Stromal cell of bone marrow (primary cell): ENCODE measurements around the gene RPS28.
"Not testable (repeated sequence)": the region's sequence is repeated elsewhere in the genome, so short reads cannot be mapped to it uniquely, and the experiment has no call there.

Source experiments
- DNase-seq: peaks from one replicate; pipeline ENCODE4 v3.0.0-alpha.2; 2012; ENCODE audit warnings: low read depth

Gene RPS28

DNA sequence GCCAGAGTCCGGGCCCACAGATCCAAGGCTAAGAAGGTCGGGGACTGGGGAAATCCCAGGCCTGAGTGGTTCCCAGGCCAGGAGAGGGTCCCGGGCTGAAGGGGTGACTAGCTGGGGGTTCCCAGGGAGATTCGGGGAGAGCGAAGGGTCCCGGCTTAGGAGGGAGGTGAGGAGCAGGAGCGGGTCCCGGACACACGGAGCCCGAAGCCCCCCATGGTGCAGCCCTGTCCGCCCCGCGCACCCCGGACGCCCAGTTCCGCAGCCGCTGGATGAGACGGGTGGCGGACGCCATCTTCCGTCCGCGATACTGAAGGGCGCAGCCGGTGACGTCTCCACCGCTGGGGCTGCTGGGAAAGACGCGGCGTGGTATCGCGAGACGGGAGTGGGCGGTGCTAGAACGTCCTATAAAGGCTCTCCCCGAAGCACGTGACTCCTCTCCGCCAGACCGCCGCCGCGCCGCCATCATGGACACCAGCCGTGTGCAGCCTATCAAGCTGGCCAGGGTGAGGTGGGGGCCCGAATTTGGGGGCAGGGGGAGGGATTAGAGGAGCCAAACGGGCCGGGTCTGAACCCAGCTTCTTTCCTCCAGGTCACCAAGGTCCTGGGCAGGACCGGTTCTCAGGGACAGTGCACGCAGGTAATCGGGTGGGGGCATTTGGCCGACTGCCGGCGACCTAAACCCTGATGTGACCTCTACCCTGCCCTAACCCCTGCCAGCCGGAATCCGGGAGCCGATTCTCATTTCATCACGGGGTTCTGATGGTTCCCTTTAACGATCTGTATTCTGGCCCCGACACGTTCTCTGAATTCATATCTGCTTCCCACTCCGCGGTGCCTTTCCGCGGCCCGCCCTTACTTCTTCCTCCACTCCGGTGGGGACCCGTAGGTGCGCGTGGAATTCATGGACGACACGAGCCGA, at the start of gene RPS28, which contains the start of gene NDUFA7:
RPS28 (plus strand) TSS at position 430 of the 919 bp plus-strand sequence; CDS start at position 465, 35 bp downstream.
NDUFA7 (minus strand) TSS at position 309 of the 919 bp plus-strand sequence; CDS start at position 292, 17 bp downstream.
- DNase-seq = peak; percentile 87

DNA sequence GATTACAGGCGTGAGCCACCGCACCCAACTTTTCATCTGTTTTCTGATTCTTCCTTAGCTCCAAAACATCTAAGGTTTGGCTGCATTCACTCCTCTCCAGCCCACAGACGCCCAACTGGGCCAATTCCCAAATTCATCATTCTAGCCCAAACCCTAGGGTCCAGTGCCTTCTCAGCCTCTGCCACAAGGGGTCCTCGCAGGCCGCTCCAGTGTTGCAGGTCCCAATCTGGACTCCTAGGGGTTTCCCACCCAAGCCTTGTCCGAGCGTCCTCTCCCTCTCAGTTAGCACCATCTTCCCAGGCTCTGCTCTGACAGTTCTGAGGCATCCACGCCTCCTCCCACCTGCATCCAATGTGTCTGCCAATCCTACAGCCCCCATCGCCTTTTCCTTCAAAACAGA, 44.8 kb upstream of the RPS28 start:
- DNase-seq = not testable (repeated sequence)

DNA sequence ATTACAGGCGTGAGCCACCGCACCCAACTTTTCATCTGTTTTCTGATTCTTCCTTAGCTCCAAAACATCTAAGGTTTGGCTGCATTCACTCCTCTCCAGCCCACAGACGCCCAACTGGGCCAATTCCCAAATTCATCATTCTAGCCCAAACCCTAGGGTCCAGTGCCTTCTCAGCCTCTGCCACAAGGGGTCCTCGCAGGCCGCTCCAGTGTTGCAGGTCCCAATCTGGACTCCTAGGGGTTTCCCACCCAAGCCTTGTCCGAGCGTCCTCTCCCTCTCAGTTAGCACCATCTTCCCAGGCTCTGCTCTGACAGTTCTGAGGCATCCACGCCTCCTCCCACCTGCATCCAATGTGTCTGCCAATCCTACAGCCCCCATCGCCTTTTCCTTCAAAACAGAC, 30.0 kb upstream of the RPS28 start:
- DNase-seq = not testable (repeated sequence)

DNA sequence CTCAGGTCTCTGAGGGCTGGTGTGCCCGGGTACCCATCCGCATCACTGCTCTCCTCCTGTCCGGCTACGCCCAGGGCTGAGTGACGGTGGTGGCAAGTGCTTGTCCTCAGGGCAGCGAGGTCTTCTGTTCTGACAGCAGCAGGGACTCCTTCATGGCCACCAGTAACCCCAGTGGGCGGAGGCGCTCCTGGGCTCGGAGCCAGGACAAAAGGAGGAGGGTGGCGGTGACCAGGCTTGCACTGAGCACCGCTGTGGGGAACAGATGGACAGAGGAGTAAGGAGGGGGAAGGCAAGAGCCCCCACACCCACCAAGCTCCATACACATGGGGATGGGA, 19.0 kb upstream of the RPS28 start:
- no peak for DNase-seq

DNA sequence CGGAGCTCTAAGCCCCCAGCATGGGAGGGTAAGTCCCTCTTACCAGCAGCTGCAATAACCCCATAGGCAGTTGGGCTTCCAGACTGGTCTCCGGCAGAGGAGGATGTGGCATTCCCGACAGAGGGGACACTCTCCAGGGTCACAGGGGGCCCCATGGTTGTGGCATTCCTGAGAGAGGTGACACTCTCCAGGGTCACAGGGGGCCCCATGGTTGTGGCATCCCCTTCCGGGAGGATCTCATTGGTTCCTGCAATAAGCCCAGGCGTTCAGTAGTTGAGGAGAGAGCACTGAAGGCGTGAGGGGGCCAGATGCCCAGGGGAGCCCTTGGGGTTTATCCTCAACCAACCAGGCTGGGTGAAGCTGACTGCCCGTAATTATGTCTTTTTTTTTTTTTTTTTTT, 18.6 kb upstream of the RPS28 start:
- no peak for DNase-seq

DNA sequence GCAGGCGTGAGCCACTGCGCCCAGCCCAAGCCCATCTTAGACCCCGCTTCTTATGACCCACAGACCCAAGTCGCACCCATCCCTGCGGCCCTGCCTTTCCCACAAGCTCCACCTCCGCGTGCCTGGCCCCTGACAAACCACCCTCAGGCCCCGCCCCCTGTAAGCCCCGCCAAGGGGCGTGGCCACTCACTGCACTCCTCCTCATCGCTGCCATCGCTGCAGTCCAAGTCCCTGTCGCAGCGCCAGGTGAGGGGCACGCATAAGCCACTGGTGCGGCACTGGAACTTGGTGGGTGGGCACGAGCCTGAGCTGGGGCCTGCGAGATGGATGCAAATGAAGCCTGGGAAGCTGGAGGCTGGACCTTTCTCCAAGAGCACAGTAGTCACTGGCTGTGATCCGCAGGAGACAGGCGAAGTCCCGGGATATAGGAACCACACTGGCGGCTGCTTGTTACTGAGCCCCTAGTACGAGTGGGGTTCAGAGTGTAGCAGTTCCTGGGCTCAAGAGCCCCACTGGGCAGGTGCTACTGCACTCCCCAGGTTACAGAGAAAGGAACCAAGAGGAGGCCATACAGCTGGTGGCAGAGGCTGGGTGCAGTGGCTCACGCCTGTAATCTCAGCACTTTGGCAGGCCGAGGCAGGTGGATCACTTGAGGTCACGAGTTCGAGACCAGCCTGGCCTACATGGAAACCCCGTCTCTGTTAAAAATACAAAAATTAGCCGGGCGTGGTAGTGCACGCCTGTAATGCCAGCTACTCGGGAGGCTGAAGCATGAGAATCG, 16.3 kb upstream of the RPS28 start:
- no peak for DNase-seq

DNA sequence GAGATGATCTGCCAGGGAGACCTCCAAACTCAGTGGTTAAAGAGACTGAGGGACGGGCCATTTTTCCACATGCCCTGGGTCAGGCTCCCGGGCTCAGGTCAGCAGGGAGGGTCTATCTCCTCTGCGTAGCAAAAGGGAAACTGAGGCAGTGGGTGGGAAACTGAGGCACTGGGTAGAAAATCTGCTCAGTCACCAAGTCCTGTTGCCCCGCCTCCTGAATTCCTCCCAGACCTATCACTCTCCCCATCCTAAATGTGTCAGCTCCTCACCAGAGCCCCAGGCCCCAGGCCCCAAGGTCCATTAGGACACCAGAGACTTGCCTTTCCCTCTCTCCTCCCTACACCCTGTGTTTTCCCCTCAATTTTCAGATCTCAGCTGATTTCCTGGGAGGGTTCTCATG, 15.5 kb upstream of the RPS28 start:
- DNase-seq = no peak

DNA sequence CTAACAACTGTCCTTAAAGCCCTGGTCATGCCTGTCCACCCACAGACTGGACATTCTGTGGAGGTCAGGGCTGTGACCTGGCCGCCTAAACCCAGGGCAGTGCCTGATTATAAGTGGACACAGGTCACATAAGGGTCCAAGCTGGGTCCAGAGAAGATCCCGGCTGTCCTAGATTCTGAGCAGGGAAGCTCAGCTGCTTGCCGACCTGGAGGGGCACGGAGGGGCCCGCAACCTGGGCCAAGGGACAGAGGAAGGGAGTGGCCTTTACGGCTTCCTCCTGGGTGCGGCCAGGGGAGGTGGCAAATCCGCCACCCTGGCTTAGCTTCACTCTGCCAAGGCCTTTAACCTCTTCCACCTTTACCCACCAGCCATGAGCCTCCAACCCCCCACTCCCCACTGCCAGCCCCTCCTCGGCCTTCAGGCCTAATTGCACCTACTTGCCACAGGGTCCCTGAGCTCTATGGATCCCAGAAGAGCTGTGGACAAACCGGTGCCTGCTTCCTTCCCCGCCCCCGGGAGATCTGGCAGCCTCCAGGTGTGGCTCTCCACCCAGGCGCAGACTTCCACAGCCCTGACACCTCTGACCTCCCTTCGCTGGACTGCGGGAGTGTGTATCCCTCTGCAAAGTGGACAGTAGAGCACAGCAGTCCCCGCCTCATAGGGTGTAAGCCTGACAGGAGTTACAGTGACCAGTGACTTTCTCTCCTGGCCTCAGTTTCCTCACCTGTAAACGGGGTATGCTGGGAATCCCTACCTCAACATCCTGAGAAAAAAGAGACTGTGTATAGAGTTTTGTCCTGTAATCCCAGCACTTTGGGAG, 14.9 kb upstream of the RPS28 start:
- no peak for DNase-seq

DNA sequence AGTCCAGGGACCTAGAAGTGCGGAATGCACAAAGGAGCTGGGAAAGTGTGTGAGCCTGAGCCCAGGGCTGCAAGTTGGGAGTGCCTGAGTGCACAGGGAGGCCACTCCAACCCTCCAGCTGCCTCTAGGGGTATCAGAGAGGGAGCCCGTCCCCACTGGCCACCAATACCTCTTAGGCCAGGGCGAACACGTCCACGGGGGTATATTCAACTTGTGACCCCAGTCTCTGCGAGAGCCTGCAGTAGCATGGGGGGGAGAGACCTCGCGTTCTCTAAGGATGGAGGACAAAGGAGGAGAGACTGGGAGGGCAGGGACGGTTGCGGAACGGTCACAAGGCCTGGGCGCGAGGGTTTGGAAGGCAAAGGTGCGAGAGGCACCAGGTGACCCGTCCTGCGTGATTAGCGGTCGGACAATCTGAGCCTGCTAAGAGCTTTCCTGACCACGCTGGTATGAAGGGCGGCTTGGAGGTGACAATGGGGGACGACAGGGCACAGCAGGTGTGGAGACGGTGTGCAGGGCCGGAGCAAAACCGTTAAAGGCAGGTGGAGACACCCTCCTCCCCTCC, 13.8 kb upstream of the RPS28 start:
- no peak for DNase-seq

DNA sequence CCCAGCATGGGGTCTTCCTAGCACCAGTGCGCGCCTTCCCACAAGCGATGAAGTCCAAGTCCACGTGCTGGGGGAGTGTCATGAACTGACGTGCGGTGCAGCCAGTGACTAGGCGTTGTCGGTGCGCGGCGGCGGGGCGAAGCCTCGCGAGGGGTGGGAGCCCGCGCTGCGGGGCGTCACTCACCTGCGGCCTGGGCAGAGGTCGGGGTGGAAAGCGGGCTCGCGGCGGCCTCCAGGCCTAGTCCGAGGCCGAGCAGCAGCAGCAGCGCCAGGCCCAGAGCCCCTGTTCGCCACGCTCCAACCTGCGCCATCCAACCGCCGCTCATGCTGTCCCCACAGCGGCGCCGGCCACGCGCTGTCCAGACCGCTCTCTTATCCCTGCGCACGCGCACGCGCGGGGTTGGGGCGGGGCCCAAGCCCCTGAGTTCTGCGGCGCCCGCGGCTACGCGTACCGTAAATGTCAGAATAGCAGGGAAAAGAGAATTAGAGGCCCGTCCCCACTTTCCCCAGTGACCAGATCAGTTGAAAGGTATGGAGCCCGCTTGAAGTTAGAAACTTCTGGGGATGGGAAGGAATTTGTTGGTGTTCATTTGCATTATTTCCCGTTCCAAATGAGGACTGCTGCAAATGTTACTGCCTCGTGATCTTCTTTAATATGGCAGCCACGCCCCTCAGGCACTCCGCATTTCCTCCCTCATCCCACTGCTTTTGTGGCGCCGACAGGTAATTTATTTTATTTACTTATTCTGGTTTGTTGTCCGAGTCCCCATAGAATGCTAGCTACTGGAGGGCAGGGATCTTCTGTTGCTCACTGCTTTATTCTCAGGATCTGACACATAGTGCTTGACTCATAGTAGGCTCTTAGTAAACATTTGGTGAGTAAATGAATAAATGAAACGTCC, 13.1 kb upstream of the RPS28 start, which contains the start of gene CD320:
CD320 (minus strand) TSS at position 394 of the 902 bp plus-strand sequence; CDS start at position 326, 68 bp downstream.
- peak; percentile 79 for DNase-seq

DNA sequence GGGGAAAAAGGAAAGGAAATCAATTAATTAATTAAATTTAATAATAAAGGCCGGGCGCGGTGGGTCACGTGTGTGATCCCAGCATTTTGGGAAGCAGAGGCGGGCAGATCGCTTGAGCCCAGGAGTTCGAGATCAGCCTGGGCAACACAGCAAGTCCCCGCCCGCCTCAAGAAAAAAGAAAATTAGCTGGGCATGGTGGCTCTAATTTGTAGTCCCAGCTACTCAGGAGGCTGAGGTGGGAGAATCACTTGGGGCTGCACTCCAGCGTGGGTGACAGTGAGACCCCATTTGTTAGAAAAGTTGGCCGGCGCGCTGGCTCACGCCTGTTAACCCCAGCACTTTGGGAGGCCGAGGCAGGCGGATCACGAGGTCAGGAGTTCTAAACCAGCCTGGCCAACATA, 12.4 kb upstream of the RPS28 start:
- DNase-seq = no peak

DNA sequence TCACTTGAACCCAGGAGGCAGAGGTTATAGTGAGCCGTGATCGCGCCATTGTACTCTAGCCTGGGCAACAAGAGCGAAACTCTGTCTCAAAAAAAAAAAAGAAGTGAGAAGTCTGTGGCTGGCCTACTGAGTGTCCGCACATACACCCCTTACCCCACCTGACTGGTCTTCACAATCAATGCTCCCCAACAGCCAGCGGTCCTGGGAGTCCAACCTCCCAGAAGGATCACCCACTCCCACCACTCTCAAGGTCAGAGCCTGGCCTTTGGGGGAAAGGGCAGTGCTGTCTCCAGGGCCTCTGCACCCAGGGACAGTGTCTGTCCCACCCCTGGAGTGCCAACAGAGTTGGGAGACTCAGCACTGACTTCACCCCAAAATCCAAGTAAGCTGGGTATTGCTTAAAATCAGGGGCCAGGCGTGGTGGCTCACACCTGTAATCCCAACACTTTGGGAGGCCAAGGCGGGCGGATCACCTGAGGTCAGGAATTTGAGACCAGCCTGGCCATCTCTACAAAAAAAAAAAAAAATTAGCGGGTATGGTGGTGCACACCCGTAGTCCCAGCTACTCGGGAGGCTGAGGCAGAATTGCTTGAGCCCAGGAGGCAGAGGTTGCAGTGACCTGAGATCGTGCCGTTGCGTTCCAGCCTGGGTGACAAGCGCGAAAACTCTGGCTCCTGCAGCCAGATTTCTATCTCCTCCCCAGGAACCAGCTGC, 10.8 kb upstream of the RPS28 start:
- no peak for DNase-seq

DNA sequence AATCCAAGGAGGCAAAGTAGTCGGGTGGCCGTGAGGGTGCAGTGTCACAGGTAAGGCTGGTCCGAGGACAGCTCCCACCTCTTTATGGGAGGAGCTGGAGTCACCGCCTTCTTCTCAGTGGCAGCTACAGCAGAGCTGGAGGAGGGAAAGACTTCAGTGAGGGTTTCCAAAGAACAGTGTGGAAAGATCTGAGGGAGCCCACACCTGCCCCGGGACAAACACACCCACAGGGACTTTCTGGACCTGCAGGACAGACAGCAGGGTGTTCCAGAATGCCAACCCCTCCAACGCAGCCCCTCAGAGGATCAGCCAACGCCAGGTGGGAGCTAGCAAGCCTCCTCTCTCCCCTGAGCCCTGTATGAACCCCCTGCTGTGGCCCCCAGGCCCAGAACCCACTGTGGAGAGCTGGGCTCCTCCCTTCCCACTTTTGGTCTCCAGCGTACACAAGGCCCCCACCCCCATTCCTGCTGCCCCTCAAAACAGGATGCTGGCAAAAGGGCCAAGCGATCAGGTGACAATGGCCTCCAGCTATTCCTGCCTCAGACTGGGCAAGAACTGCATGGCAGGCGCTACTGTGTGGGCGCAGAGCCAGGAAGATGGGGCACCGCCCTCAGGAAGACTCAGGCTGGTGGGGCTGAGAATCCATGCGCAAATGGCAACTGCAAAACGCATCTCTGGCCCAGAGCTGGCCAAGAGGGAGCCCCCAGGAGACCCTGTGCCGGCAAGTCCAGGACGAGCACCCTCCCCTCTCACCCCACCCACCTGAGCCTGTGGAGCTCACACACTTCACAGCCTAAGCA, 9.6 kb upstream of the RPS28 start:
- no peak for DNase-seq

DNA sequence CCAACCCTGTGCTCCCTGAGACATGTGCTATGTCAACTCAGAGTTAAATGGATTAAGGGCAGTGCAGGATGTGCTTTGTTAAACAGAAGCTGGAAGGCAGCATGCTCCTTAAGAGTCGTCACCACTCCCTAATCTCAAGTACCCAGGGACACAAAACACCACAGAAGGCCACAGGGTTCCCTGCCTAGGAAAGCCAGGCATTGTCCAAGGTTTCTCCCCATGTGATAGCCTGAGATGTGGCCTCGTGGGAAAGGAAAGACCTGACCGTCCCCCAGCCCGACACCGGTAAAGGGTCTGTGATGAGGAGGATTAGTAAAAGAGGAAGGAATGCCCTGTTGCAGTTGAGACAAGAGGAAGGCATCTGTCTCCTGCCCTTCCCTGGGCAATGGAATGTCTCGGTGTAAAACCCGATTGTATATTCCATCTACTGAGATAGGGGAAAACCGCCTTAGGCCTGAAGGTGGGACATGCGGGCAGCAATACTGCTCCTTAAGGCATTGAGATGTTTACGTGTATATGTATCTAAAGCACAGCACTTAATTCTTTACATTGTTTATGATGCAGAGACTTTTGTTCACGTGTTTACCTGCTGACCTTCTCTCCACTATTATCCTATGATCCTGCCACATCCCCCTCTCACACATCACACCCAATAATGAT, 6.2 kb upstream of the RPS28 start:
- DNase-seq = not testable (repeated sequence)

DNA sequence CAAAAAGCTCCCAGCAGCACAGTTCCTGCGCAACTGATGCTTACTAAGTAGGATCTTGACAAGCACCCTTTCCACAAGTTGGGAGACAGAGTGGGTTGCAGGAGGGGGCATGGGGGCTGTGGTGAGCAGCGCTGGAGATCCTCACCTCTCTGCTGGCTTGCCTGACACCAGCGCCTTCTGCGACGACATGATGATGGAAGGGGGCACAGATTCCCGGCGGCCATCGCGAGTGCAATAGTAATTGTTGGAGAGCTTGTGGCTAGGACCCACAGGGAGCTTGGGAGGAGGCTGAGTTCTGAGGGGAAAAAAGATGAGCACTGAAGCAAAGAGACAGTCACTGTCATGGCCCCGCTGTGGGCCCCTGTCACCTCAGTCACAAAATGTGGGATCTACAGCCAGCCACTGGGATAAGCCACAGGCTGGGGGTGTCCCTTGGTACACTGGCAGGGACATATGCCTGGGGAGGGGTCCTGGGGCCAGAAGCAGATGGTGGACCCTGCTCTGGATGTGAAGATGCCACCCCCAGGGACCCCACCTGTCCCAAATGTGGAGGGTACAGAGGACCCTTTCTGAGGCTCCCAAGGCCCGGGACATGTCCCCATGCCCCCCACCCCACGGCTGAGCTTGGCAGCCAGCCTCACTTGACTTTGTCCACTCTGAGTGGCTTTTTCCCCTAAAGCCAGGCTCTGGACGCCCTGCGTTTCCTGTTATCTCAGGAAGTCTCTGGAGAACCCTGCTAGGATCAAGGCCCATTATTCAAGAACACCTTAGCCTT, 4.8 kb upstream of the RPS28 start:
- DNase-seq = no peak

DNA sequence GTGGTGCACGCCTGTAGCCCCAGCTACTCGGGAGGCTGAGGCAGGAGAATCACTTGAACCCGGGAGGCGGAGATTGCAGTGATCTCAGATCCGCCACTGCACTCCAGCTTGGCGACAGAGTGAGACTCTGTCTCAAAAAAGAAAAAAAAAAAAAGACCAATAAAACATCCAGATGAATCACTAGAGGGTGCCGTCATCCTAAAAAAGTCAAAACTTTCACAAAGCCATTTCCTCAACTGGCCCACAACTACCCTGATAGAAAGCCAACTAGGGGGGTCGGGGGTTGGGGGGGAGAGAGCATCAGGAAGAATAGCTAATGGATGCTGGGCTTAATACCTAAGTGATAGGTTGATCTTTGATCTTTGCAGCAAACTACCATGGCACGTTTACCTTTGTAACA, 2.5 kb upstream of the RPS28 start:
- DNase-seq = not testable (repeated sequence)

DNA sequence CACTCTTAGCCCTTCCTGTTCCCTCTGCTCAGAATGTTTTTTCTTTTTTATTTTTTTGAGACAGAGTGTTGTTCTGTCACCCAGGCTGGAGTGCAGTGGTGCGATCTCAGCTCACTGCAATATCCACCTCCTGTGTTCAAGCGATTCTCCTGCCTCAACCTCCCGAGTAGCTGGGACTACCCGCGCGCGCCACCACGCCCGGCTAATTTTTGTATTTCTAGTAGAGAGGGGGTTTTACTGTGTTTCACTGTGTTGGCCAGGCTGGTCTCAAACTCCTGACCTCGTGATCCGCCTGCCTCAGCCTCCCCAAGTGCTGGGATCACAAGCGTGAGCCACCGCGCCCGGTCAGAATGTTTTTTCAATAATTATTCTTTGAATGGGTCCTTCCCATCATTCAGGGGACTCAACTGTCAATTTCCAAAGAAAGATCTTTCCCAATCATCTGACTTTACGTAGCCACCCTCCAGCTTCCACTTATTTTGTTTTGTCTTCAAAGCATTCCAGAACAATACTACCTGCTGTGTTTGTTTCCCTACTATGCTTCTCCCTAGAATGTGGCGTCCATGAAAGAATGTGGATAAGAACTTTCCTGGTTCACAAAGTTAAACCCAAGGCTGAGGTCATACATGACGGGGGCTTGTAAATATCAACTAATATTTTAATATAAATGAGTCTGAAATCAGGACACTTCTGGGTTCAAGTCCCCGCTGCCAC, 1.3 kb upstream of the RPS28 start:
- DNase-seq = no peak
